Left renal cortex interstitium (tissue), 4 donors: ENCODE data around the gene PAXX. TPM values are rescaled to one million over a fixed set of nuclear protein-coding genes. Genes with fewer than 3 reads are reported as not detected.

ENCODE experiments used
- DNase-seq, 4 donors: peaks; one replicate each; pipeline ENCODE4 v3.0.0-alpha.2; 2013; ENCODE audit warnings: low read depth in 4 of 4, low spot score in 2 of 4, missing footprints in 1 of 4
- polyA plus RNA-seq, 4 donors: library from polyadenylated mRNA; unstranded; fragments of 120-200 nt; gene quantifications; one replicate each; pipeline ENCODE4 v1.2.1, GENCODE V29; 2013; ENCODE audit not compliant: insufficient read length in 4 of 4

Gene PAXX
- polyA plus RNA-seq, 4 donors: 22.4 to 53.2 (median 41.4) TPM

- no peak for DNase-seq
These were observed 11.3 kb upstream of the PAXX start for GRCh38 chr9:136980669-136981478.

GRCh38 chr9:136981588-136982231, 10.5 kb upstream of the PAXX start:
- no peak for DNase-seq

GRCh38 chr9:136982232-136983051, 9.8 kb upstream of the PAXX start, which contains the start of gene LCNL1:
Gene LCNL1 (plus strand): TSS chr9:136982993. CDS start chr9:136983587, 594 bp downstream.
- no peak for DNase-seq

DNA sequence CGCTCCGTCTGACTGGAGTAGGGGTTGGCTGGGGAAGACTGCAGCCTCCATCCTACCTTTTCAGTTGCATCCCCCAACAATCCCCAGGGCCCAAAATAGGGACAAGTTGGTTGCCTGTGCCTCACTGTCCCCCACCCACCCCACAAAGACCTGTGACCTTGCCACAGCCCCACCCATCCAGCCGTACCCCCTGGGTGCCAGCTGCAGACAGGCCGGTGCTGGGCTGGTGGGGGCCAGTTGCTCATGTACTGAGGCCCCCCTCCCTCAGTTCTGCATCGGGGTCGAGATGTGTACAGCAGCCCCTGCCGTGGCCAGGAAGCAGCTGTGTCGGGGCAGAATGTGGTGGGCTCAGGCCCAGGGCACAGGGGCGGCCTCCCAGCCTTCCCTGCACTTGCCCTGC, 9.1 kb upstream of the PAXX start:
- DNase-seq: no peak

GRCh38 chr9:136983656-136984314, 8.4 kb upstream of the PAXX start:
- no peak for DNase-seq

DNA sequence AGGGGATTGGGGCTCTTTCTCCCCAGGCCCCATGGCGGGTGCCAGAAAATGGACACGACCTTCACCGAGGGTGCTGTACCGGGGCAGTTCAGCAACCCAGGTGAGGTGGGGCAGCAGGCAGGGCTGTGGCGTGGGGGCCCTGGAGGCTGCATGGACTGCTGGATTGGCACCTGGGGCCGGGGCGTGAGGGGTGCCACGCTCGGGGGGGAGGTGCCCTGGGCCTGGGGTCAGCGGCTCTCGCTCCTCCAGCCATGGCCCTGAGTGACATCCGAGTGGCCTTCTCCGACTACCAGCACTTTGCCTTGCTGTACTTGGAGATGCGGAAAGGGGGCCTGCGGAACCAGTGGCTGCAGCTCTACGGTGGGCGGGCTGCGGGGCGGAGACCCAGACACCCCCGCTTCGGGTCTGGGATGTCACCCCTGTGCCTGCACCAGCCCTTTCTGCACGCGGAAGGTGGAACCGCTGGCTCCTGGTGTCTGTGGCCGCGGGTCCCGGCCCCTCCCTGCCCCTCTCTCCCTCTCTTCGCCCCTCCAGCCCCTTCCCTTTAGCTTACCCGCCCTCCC, 7.7 kb upstream of the PAXX start:
- DNase-seq: no peak

- DNase-seq: no peak
These were observed 7.1 kb upstream of the PAXX start for GRCh38 chr9:136985027-136985602.

- DNase-seq: no peak
These were observed 6.4 kb upstream of the PAXX start for GRCh38 chr9:136985853-136986252.

GRCh38 chr9:136988872-136989271, 3.4 kb upstream of the PAXX start:
- DNase-seq: no peak

GRCh38 chr9:136990242-136990911, 1.8 kb upstream of the PAXX start:
- DNase-seq: no peak

- no peak for DNase-seq
These were observed 672 bp downstream of the PAXX start for GRCh38 chr9:136992819-136993369.

DNA sequence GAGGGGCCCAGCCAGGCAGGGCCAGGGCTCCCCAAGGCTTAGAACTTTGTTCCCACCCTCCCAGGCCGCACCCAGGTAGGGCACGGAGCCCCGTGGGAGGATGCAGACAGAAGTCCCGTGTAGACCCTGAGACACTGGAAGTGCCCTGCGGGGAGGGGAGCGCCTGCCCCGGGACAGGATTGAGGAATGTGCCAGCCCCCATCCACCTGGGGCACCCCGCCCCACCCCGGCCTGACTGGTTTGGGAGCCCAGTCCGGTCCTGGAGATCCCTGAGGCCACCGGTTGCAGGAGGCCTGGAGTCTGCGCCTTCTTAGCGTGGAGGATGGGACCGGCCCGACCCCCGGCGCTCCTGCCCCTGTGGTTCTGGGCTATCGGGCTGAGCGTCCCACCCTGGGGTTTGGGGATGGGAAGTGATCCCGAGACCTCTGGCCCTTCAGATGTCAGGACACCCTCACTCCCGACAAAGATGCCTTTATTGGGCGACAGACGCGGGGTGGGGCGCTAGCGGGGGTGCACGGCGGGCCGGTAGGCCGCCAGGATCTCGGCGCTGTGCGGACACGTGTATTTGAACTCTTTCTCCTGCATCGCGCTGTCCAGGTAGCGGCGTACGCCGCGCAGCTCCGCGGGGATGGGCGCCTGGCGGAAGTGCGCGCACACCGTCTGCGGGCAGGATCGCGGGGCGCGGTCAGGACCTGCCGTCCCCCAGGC, 2.1 kb downstream of the PAXX start:
- DNase-seq: no peak

DNA sequence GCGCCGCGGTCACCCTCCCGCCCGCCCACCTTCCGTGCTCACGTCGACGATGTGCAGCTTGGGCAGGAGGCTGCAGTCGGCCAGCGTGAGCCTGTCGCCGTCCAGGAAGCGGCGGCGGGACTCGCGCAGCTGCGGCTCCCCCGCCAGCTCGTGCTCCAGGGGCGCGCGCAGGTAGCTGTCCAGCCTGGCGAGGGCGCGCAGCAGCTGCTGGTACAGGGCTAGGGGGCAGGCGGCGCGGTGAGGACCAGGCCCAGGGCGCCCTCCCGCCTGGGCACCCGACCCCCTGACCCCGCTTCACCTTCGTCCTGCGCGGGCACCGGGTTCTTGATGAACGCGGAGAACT, 2.6 kb downstream of the PAXX start:
- no peak for DNase-seq

GRCh38 chr9:136995362-136995761, 3.1 kb downstream of the PAXX start:
- DNase-seq: no peak

DNA sequence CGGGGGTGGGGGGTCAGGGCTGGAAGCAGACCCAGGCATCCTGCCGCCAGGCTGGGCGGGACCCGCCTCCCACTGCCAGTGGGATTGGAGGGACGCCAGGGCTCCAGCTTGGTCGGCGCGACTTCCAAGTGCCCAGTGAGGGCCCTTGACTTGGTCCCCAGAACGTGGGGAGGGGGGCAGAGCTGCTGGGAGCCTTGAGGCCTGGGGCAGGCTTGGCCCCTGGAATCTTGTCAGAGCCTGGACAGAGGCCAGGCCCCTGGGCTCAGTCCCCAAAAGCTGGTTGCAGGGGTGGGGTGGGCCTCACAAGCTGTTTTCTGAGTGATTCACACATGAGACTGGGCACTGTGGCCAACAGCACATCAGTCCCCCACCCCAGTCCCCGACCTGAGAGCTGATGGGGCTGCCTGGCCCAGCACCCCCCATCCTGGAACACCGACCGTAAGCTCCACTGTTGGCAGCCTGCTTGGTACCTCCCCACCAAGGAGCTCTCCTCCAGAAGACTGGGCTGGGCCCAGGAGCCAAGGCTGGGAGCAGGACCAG, 3.6 kb downstream of the PAXX start:
- no peak for DNase-seq

DNA sequence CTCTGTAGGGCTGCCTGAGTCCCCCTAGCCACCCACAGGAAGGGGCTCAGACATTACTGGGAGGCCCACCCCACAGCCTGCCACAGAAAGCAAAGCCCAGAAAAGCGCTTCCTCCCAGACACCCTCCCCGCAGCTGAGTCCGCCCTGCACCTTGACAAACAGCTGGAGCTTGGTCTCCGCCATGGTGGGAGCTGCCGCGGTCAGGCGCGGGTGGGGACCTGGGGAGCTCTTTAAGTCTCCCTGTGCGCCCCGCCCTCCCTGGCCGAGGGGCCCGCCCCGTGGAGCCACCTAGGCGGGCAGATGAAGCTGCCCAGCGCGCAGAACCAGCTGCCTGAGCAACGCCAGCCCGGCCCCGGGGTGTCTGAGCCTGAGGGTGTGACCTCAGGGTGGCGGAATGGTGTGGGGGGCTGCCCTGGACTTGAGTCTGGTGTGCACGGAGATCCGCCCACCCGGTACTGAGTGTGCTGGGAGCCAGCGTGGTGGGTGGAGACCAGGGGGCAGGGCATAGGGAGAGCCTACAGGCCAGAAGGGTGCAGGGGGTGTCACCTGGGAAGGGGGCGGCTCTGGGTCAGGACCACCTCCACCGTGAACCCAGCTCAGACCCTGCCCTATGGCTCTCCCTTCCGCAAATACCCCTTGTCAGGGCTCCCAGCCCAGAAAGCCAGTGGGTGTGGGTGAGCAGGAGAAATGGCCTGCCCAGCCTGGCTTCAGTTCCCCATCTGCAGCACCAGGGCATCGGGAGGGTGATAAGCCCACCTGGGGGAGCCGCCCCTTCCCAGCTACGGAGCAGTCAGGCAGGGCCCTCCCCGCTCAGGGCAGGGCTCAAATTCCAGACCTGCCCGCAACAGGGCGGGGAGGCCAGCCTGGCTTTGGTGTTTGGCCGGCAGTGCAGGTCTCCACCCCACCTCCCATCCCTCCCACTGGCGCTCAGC, 4.4 kb downstream of the PAXX start, which contains the start of gene CLIC3:
CLIC3 (minus strand) TSS at position 208 of the 932 bp plus-strand sequence; CDS start at position 183, 25 bp downstream.
- no peak for DNase-seq

GRCh38 chr9:136997371-136997770, 5.1 kb downstream of the PAXX start:
- no peak for DNase-seq
